SK-N-SH (cell line): ENCODE measurements around the gene CELF4. TPM values are rescaled to one million over a fixed set of nuclear protein-coding genes. Genes with fewer than 3 reads are reported as not detected.

Experiments
- CTCF ChIA-PET: fragments of 300-600, 350-600 bp; formaldehyde crosslinking; extraction: SDS; loops from one replicate; lab custom pipeline; 2021; lab: Yijun Ruan, JAX
- POLR2A ChIA-PET: fragments of 350-600 bp; sonication (Branson Sonifier 250); formaldehyde crosslinking; extraction: SDS; loops from one replicate; lab custom pipeline; 2020; ENCODE audit warnings: antibody characterized with exemption, inconsistent platforms; lab: Yijun Ruan, JAX
- DNase-seq: peaks from one replicate; pipeline ENCODE4 v3.0.0; 2012
- H2AFZ ChIP-seq: fragments of 200-600 bp; sonication (generic); 2 replicates; pipeline ENCODE4 v1.8.1; 2016; ENCODE audit warnings: antibody characterized with exemption, mild to moderate bottlenecking, low read depth
- H3F3A ChIP-seq: fragments of 200-600 bp; sonication (generic); replicated peaks from 2 replicates; pipeline ENCODE3; 2016; ENCODE audit warnings: antibody characterized with exemption, mild to moderate bottlenecking; ENCODE audit not compliant: insufficient read depth
- H3K27ac ChIP-seq, 2 experiments: fragments of 200-500 bp in 1 of 2; fragments of 200-600 bp in 1 of 2; sonication (Bioruptor generic) in 1 of 2; sonication (generic), shearing (Covaris generic) in 1 of 2; 2 replicates each; pipeline versions ENCODE4 v1.5.1 to v1.6.1; 2014 to 2016; ENCODE audit warnings: low read depth in 2 of 2, inconsistent platforms in 1 of 2, low read length in 1 of 2, mild to moderate bottlenecking in 1 of 2, mixed read lengths in 1 of 2
- H3K27me3 ChIP-seq: fragments of 200-600 bp; sonication (generic), shearing (Covaris generic); 2 replicates; pipeline ENCODE4 v1.6.1; 2016; ENCODE audit warnings: mixed run types; ENCODE audit not compliant: insufficient read depth
- H3K36me3 ChIP-seq, 2 experiments: fragments of 200-500 bp in 1 of 2; fragments of 200-600 bp in 1 of 2; sonication (Bioruptor generic) in 1 of 2; sonication (generic) in 1 of 2; replicated peaks in 1 of 2; 2 replicates each; pipeline versions ENCODE3 to v1.5.1; 2014 to 2016; ENCODE audit warnings: low read length in 1 of 2, mild to moderate bottlenecking in 1 of 2; ENCODE audit not compliant: insufficient read depth in 2 of 2, control insufficient read depth in 1 of 2
- H3K4me1 ChIP-seq, 2 experiments: fragments of 200-500 bp in 1 of 2; fragments of 200-600 bp in 1 of 2; sonication (Bioruptor generic) in 1 of 2; sonication (generic), shearing (Covaris generic) in 1 of 2; 2 replicates each; pipeline versions ENCODE4 v1.5.1 to v1.6.1; 2014 to 2016; ENCODE audit warnings: low read depth in 1 of 2, low read length in 1 of 2, mixed run types in 1 of 2; ENCODE audit not compliant: insufficient read depth in 2 of 2, control insufficient read depth in 1 of 2
- H3K4me2 ChIP-seq: fragments of 200-600 bp; sonication (generic), shearing (Covaris generic); 2 replicates; pipeline ENCODE4 v1.6.1; 2017; ENCODE audit warnings: mixed run types
- H3K4me3 ChIP-seq, 2 experiments: fragments of 200-500 bp in 1 of 2; fragments of 200-600 bp in 1 of 2; sonication (Bioruptor generic) in 1 of 2; sonication (generic), shearing (Covaris generic) in 1 of 2; 2 replicates each; pipeline versions ENCODE4 v1.5.1 to v1.8.1; 2014 to 2016; ENCODE audit warnings: low read depth in 2 of 2, inconsistent platforms in 1 of 2, low read length in 1 of 2, mild to moderate bottlenecking in 1 of 2, mixed read lengths in 1 of 2, moderate library complexity in 1 of 2
- H3K79me2 ChIP-seq: fragments of 200-600 bp; sonication (generic); 2 replicates; pipeline ENCODE4 v1.8.1; 2017; ENCODE audit warnings: mild to moderate bottlenecking; ENCODE audit not compliant: insufficient read depth
- H3K9ac ChIP-seq: fragments of 200-600 bp; sonication (generic); 2 replicates; pipeline ENCODE4 v1.6.1; 2017; ENCODE audit warnings: mixed run types
- H3K9me2 ChIP-seq: fragments of 200-600 bp; sonication (generic); 2 replicates; pipeline ENCODE4 v1.6.1; 2017; ENCODE audit warnings: mixed run types
- H3K9me3 ChIP-seq: fragments of 200-600 bp; sonication (generic); 2 replicates; pipeline ENCODE4 v1.6.1; 2017; ENCODE audit warnings: mixed run types, mild to moderate bottlenecking, moderate library complexity
- H4K20me1 ChIP-seq: fragments of 200-600 bp; sonication (generic); 2 replicates; pipeline ENCODE4 v1.6.1; 2017; ENCODE audit warnings: mild to moderate bottlenecking, mixed run types; ENCODE audit not compliant: insufficient read depth
- CHD2 ChIP-seq: fragments of 150-350 bp; IDR thresholded peaks from 2 replicates; pipeline ENCODE4 v1.6.1; 2018; ENCODE audit warnings: low read length; ENCODE audit not compliant: partially characterized antibody
- EZH2phosphoT487 ChIP-seq: fragments of 200-600 bp; sonication (generic); IDR thresholded peaks from 2 replicates; pipeline ENCODE4 v1.6.1; 2017; ENCODE audit warnings: low read depth, mixed run types, mild to moderate bottlenecking, antibody characterized with exemption, moderate library complexity, borderline replicate concordance
- FOSL2 ChIP-seq: IDR thresholded peaks from 2 replicates; pipeline ENCODE4 v1.4.0; 2012; ENCODE audit warnings: low read depth, mild to moderate bottlenecking, moderate library complexity, borderline replicate concordance
- FOXM1 ChIP-seq: IDR thresholded peaks from 2 replicates; pipeline ENCODE4 v1.4.0; 2012; ENCODE audit warnings: low read depth, mild to moderate bottlenecking
- GABPA ChIP-seq: IDR thresholded peaks from 2 replicates; pipeline ENCODE4 v1.4.0; 2012; ENCODE audit warnings: low read depth, mild to moderate bottlenecking
- GATA2 ChIP-seq: sonication (generic); formaldehyde crosslinking; IDR thresholded peaks from 2 replicates; pipeline ENCODE4 v1.5.0; 2020; ENCODE audit warnings: mild to moderate bottlenecking, missing genetic modification reagents
- MXI1 ChIP-seq: IDR thresholded peaks from 2 replicates; pipeline ENCODE4 v1.6.1; 2012; ENCODE audit warnings: mild to moderate bottlenecking, low read depth, low read length, improper control_type of control experiment
- PBX3 ChIP-seq: IDR thresholded peaks from 2 replicates; pipeline ENCODE4; 2012
- RCOR1 ChIP-seq: fragments of 150-350 bp; IDR thresholded peaks from 2 replicates; pipeline ENCODE4 v1.6.1; 2017; ENCODE audit warnings: antibody characterized with exemption, low read length
- REST ChIP-seq: IDR thresholded peaks from 2 replicates; pipeline ENCODE4 v1.6.1; 2012; ENCODE audit warnings: mild to moderate bottlenecking, low read depth, low read length, moderate library complexity
- SIN3A ChIP-seq: IDR thresholded peaks from 2 replicates; pipeline ENCODE4 v1.6.1; 2012; ENCODE audit warnings: low read depth, mild to moderate bottlenecking, low read length, moderate library complexity, borderline replicate concordance
- TAF1 ChIP-seq: IDR thresholded peaks from 2 replicates; pipeline ENCODE4 v1.6.1; 2012; ENCODE audit warnings: low read depth, mild to moderate bottlenecking, low read length, moderate library complexity, borderline replicate concordance
- TCF12 ChIP-seq: IDR thresholded peaks from 2 replicates; pipeline ENCODE4 v1.4.0; 2012
- USF2 ChIP-seq: fragments of 150-350 bp; IDR thresholded peaks from 2 replicates; pipeline ENCODE4 v1.6.1; 2017; ENCODE audit warnings: antibody characterized with exemption, low read length, low read depth, borderline replicate concordance
- WGBS: methylation state at CpG from one replicate; pipeline ENCODE4 v1.1.6; 2017; ENCODE audit warnings: low lambda C conversion rate; 5-methylcytosine and 5-hydroxymethylcytosine counted together
- polyA plus RNA-seq, 3 experiments: library from polyadenylated mRNA; depleted of rRNA; stranded (reverse); fragments of >200 nt; gene quantifications; 2 replicates each; pipeline ENCODE4 v1.2.3, GENCODE V29; 2012

Gene CELF4
- polyA plus RNA-seq, 1 of the 3 experiments (the other 2 are of a cell fraction): 0.26 TPM

GRCh38 chr18:37425222-37425621, 140.4 kb downstream of the CELF4 start:
- Histone ChIP-seq H3K9ac (no peak overlapping the region), H3K4me3 (no peak overlapping the region), H3K27ac (no peak overlapping the region; a peak in 1 of 4 replicates), H3K27me3 (no peaks in the 10 kb centered on the region), H3K79me2 (no peaks in the 10 kb centered on the region), H3K36me3 (no peaks in the 10 kb centered on the region), H3F3A (no peaks in the 10 kb centered on the region), H3K4me1 (peaks cover 0 to 23% of the 10 kb centered on the region in 2 experiments; a peak in 1 of 4 replicates), H4K20me1 (no peaks in the 10 kb centered on the region), H3K9me2 (no peaks in the 10 kb centered on the region), H3K4me2 (no peak overlapping the region), H3K9me3 (no peaks in the 10 kb centered on the region), H2AFZ (no peak overlapping the region)
- no peak for TF ChIP-seq GATA2 (CRISPR knock-in tag)
- TF ChIP-seq RCOR1: no peak
- no peak for TF ChIP-seq MXI1
- TF ChIP-seq TCF12: no peak
- TF ChIP-seq FOSL2: no peak
- no peak for TF ChIP-seq USF2
- no peak for TF ChIP-seq TAF1
- no peak for TF ChIP-seq GABPA
- no peak for TF ChIP-seq REST
- TF ChIP-seq FOXM1: no peak
- TF ChIP-seq SIN3A: no peak
- TF ChIP-seq PBX3: no peak
- no peak for TF ChIP-seq CHD2
- TF ChIP-seq EZH2phosphoT487: no peak
- WGBS: 45% methylated on average over 6 of the region's 6 CpGs
- POLR2A ChIA-PET: no interaction called here
- CTCF ChIA-PET: interaction anchor here (0.9 to 1.2 kb wide), 3 partner anchors 39 to 240 kb away, joined by 3 read pairs; no protein-coding TSS in a partner anchor
- DNase-seq: no peak
